GM12878 (cell line): ENCODE results near the gene FAM170B. TPM values are rescaled to one million over a fixed set of nuclear protein-coding genes. Genes with fewer than 3 reads are reported as not detected.

Experiments
- ATAC-seq: fragments of 200-7000 bp; cut with Tn5 transposase; 3 replicates; pipeline ENCODE4 v1.9.1; 2020; ENCODE audit warnings: mild to moderate bottlenecking, moderate library complexity
- BruUV-seq: library from RNA; stranded (reverse); fragments of 400-500 nt; replicated peaks from 2 replicates; lab custom pipeline; 2021; lab: Mats Ljungman, UMichigan
- CTCF ChIA-PET: fragments of 300-600 bp; sonication (Branson Sonifier 250); formaldehyde crosslinking; extraction: SDS; loops from one replicate; lab custom pipeline; 2021; ENCODE audit warnings: inconsistent platforms; lab: Yijun Ruan, JAX
- POLR2A ChIA-PET: fragments of 350-600 bp; formaldehyde crosslinking; extraction: SDS; loops from one replicate; lab custom pipeline; 2021; ENCODE audit warnings: inconsistent platforms; lab: Charles Lee
- RAD21 ChIA-PET: fragments of 300-600 bp; sonication (Branson Sonifier 250); formaldehyde crosslinking; loops from one replicate; lab custom pipeline; 2023; ENCODE audit warnings: antibody characterized with exemption; ENCODE audit not compliant: unreplicated experiment; lab: Charles Lee
- SMC1A ChIA-PET: fragments of 300-600 bp; sonication (Branson Sonifier 250); formaldehyde crosslinking; loops from one replicate; lab custom pipeline; 2023; ENCODE audit not compliant: unreplicated experiment, uncharacterized antibody; lab: Charles Lee
- DNase-seq: peaks from one replicate; pipeline ENCODE4 v3.0.0-alpha.2; 2011; ENCODE audit warnings: low read depth, low spot score
- FAIRE-seq: peaks from 3 replicates; lab custom pipeline; 2011; peaks lifted over from hg19 to GRCh38; lab: Jason Lieb, UNC
- H2AFZ ChIP-seq: 2 replicates; pipeline ENCODE4 v1.6.0; 2011; ENCODE audit warnings: low read depth, low read length, control low read depth; ENCODE audit not compliant: control insufficient read depth
- H3K27ac ChIP-seq: 2 replicates; pipeline ENCODE4 v1.5.1; 2011; ENCODE audit warnings: control low read depth; ENCODE audit not compliant: control insufficient read depth, insufficient read depth
- H3K27me3 ChIP-seq, 2 experiments: replicated peaks in 1 of 2; 2 replicates each; pipeline versions ENCODE4 v1.6.0 to v1.6.1; 2011; ENCODE audit warnings: low read length in 1 of 2; ENCODE audit not compliant: control insufficient read depth in 2 of 2, insufficient read depth in 2 of 2
- H3K36me3 ChIP-seq, 2 experiments: 2 replicates each; pipeline ENCODE4 v1.5.1; 2011; ENCODE audit warnings: low read length in 1 of 2; ENCODE audit not compliant: control insufficient read depth in 2 of 2, insufficient read depth in 2 of 2
- H3K4me1 ChIP-seq: 2 replicates; pipeline ENCODE4 v1.6.1; 2011; ENCODE audit warnings: mild to moderate bottlenecking, low read length, moderate library complexity, mixed read lengths; ENCODE audit not compliant: control insufficient read depth, insufficient read depth
- H3K4me2 ChIP-seq: 2 replicates; pipeline ENCODE4 v1.6.0; 2011; ENCODE audit warnings: control low read depth; ENCODE audit not compliant: control insufficient read depth, insufficient read depth
- H3K4me3 ChIP-seq: fragments of 200-600 bp; sonication (generic); 2 replicates; pipeline ENCODE4 v1.5.1; 2016
- H3K79me2 ChIP-seq: 2 replicates; pipeline ENCODE4 v1.6.0; 2011; ENCODE audit warnings: low read length; ENCODE audit not compliant: control insufficient read depth, insufficient read depth
- H3K9ac ChIP-seq: 2 replicates; pipeline ENCODE4 v1.8.0; 2011; ENCODE audit warnings: low read length, control low read depth, mixed read lengths; ENCODE audit not compliant: control insufficient read depth, insufficient read depth
- H3K9me3 ChIP-seq: replicated peaks from 3 replicates; pipeline ENCODE4 v1.5.1; 2011; ENCODE audit warnings: mild to moderate bottlenecking, low read length; ENCODE audit not compliant: control insufficient read depth, insufficient read depth
- H4K20me1 ChIP-seq: 2 replicates; pipeline ENCODE4 v1.6.0; 2011; ENCODE audit not compliant: control insufficient read depth, insufficient read depth
- CHD4 ChIP-seq: fragments of 200-600 bp; sonication (generic); IDR thresholded peaks from 2 replicates; pipeline ENCODE4 v1.6.1; 2016; ENCODE audit warnings: mild to moderate bottlenecking
- CTCF ChIP-seq, 3 experiments: IDR thresholded peaks in 2 of 3; conservative IDR thresholded peaks in 1 of 3; 2 replicates each; pipeline ENCODE4 v1.5.1; 2011; ENCODE audit warnings: low read depth in 3 of 3, low read length in 3 of 3, mild to moderate bottlenecking in 3 of 3, control low read depth in 2 of 3, moderate library complexity in 2 of 3, inconsistent platforms in 1 of 3, mixed read lengths in 1 of 3; ENCODE audit not compliant: control insufficient read depth in 2 of 3, insufficient read depth in 1 of 3; ENCODE audit errors: extremely low read depth in 1 of 3
- SMARCA5 ChIP-seq: fragments of 450-650 bp; IDR thresholded peaks from 2 replicates; pipeline ENCODE4 v1.6.1; 2017; ENCODE audit warnings: mild to moderate bottlenecking
- WGBS: methylation state at CpG from one replicate; pipeline ENCODE4 v1.1.6; 2016; ENCODE audit warnings: low lambda C conversion rate; ENCODE audit not compliant: insufficient replicate concordance, insufficient coverage; ENCODE audit errors: missing lambda C conversion rate; 5-methylcytosine and 5-hydroxymethylcytosine counted together
- in situ Hi-C: fragments of 300-500 bp; cut with MboI; formaldehyde crosslinking; loops from 9 replicates; pipeline ENCODE4 v1.14.3; 2018; ENCODE audit warnings: mixed read lengths
- intact Hi-C: fragments of 100-400 bp; cut with micrococcal nuclease; formaldehyde crosslinking; loops from one replicate; pipeline ENCODE4 v1.14.2; 2022; ENCODE audit not compliant: unreplicated experiment
- polyA plus RNA-seq, 11 experiments: library from polyadenylated mRNA; depleted of rRNA in 4 of 11; unstranded in 6 of 11; stranded (reverse) in 5 of 11; fragments of >200 nt; fragmentation: Nextera tagmentation in 4 of 11; fragmentation: Illumina TruSeq in 1 of 11; extraction: Ambion mirVana in 4 of 11; extraction: Trizol in 1 of 11; gene quantifications; 1 replicate in 1 of 11; 2 replicates in 10 of 11; pipeline versions ENCODE4 v1.2.1 to v1.2.3, GENCODE V29; 2011 to 2016; ENCODE audit warnings: inconsistent platforms in 2 of 11, missing spikeins in 2 of 11, low read depth in 1 of 11
- total RNA-seq, 4 experiments: library from RNA; depleted of rRNA in 3 of 4; stranded (reverse); fragments of >200 nt in 3 of 4; fragmentation: Illumina TruSeq in 1 of 4; extraction: Trizol in 1 of 4; gene quantifications; 2 replicates each; pipeline versions ENCODE4 v1.2.1 to v1.2.3, GENCODE V29; 2013 to 2021

The FAM170B gene
- total and polyA plus RNA-seq, 10 of the 15 experiments (the other 5 are each of a cell fraction or from before 2014, with no cell fraction given) = not detected

DNA sequence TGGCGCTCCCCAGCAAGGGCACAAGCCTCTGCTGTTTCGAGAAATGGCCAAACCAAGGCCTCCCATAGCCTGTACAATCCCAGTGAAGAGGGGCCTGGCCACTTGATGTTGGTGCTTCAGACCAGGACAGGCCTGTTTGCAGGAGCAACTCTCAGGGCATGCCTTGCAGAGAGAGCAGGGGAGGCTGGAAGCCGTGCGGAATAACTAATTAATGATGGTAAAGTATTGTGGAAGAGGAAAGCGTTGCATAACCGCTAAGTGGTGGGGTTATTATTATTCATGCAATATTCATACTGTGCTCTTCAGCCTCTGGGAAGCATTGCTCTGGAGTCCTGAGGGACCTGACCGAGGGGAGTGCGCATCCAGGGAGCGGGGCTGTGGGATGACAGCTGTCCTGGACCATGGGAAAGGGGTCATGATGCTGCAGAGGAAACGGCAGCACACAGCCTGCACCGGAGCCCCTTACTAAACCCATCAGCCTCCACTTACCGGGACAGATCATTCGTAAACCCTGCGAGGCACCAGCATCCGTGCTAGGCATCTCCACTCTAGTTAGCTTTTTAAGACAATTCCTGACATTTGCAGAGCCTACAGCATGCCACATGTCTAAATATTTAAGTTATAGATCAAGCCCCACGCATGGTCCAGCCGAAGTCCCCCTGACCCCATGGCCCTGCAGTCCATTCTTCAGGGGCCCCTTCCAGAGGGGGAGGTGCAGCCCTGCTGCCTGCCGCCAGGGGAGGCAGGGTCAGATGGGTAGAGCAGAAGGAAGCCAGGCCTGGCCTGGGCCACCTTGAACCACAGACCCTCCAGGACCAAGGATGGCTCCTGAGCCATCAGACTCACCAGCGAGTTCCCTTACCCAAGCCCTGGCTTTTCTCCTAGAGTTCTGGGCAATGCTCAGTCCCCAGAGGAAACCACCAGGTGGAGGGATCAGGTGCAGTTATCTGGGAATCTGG, 42.8 kb upstream of the FAM170B start:
- H4K20me1 ChIP-seq = no peaks in the 10 kb centered on the region
- no peaks in the 10 kb centered on the region for H3K9me3 ChIP-seq
- SMC1A ChIA-PET = interaction anchor here (1.5 to 4.0 kb wide), 2 partner anchors 13 to 350 kb away, joined by 3 to 30 read pairs; partner anchors contain the start of gene TMEM273
- BruUV-seq = TSS peak; percentile 28
- DNase-seq = no peak
- H3K27ac ChIP-seq = peak overlapping the region; percentile 87
- no peak overlapping the region for H3K4me3 ChIP-seq
- H3K4me1 ChIP-seq = peaks cover 58% of the 10 kb centered on the region
- no peaks in the 10 kb centered on the region for H3K27me3 ChIP-seq
- TF ChIP-seq CTCF (IDR thresholded peaks at IDR 0.05 in 2 of 3, conservative IDR thresholded peaks at IDR 0.05 in 1 of 3; ENCODE audit: control insufficient read depth in 2 of 3, extremely low read depth in 1 of 3, insufficient read depth in 1 of 3, low read depth in 3 of 3, low read length in 3 of 3) (peak in 1 of 3 experiments; percentile 47; a peak in 1 of 6 replicates), CHD4 (no peak), SMARCA5 (peak; percentile 82; the same call in 1 of the 2 replicates)
- TF ChIP-seq, all 136 proteins: peak for 2
- peak overlapping the region; percentile 65 for H3K9ac ChIP-seq
- 82% methylated on average over 19 of the region's 19 CpGs for WGBS
- in situ Hi-C loops (loop anchor here (10.0 to 25.0 kb wide), 2 partner anchors 512 to 1461 kb away; no protein-coding TSS in a partner anchor), intact Hi-C loops (loop anchor here (1.0 to 10.0 kb wide), 3 partner anchors 11 to 338 kb away; no protein-coding TSS in a partner anchor)
- FAIRE-seq (peak; percentile 23), ATAC-seq (peak; percentile 1; the same call in 1 of the 3 replicates)
- POLR2A ChIA-PET = no interaction called here
- peak overlapping the region; percentile 78 for H2AFZ ChIP-seq
- CTCF ChIA-PET = interaction anchor here (1.1 kb wide), 1 partner anchor 15 kb away, joined by 4 read pairs; no protein-coding TSS in a partner anchor
- H3K4me2 ChIP-seq = peak overlapping the region; percentile 68
- H3K79me2 ChIP-seq = no peaks in the 10 kb centered on the region
- RAD21 ChIA-PET = interaction anchor here (0.9 to 1.3 kb wide), 2 partner anchors 12 to 125 kb away, joined by 3 read pairs; partner anchors contain the start of gene TMEM273
- no peaks in the 10 kb centered on the region; a peak in 1 of 4 replicates for H3K36me3 ChIP-seq
